ENCODE results near the gene MAGI2. TPM values are rescaled to one million over a fixed set of nuclear protein-coding genes. Genes with fewer than 3 reads are reported as not detected.

Gene MAGI2
- total RNA-seq, 1 donor from 2014 or later = 64.2 TPM

- Mint-ChIP-seq H3K9me3 (ENCODE audit: unreplicated experiment) (no peaks in the 10 kb centered on the region), H3K4me3 (ENCODE audit: unreplicated experiment) (no peak overlapping the region), H3K4me1 (ENCODE audit: low read depth, unreplicated experiment) (peaks cover 3% of the 10 kb centered on the region), H3K27me3 (ENCODE audit: unreplicated experiment) (no peaks in the 10 kb centered on the region), H3K27ac (ENCODE audit: unreplicated experiment) (no peak overlapping the region), H3K36me3 (ENCODE audit: unreplicated experiment) (no peaks in the 10 kb centered on the region)
- no peak for TF ChIP-seq CTCF (IDR thresholded peaks at IDR 0.05; ENCODE audit: partially characterized antibody, unreplicated experiment)
- DNase-seq = no peak
These were observed 649.9 kb downstream of the MAGI2 start for GRCh38 chr7:78803501-78804127.

GRCh38 chr7:78794101-78794500 lies 659.4 kb downstream of the MAGI2 start:
- H3K27me3 Mint-ChIP-seq (ENCODE audit: unreplicated experiment) = no peaks in the 10 kb centered on the region
- no peak for DNase-seq
- no peak overlapping the region for H3K27ac Mint-ChIP-seq (ENCODE audit: unreplicated experiment)
- no peak for TF ChIP-seq CTCF (IDR thresholded peaks at IDR 0.05; ENCODE audit: partially characterized antibody, unreplicated experiment)
- no peak overlapping the region for H3K4me3 Mint-ChIP-seq (ENCODE audit: unreplicated experiment)
- H3K36me3 Mint-ChIP-seq (ENCODE audit: unreplicated experiment) = peaks cover 6% of the 10 kb centered on the region
- no peaks in the 10 kb centered on the region for H3K4me1 Mint-ChIP-seq (ENCODE audit: low read depth, unreplicated experiment)
- peaks cover 2% of the 10 kb centered on the region for H3K9me3 Mint-ChIP-seq (ENCODE audit: unreplicated experiment)

- Mint-ChIP-seq H3K27ac (ENCODE audit: unreplicated experiment) (no peak overlapping the region), H3K9me3 (ENCODE audit: unreplicated experiment) (peaks cover 2% of the 10 kb centered on the region), H3K36me3 (ENCODE audit: unreplicated experiment) (peaks cover 6% of the 10 kb centered on the region), H3K4me1 (ENCODE audit: low read depth, unreplicated experiment) (peaks cover 4% of the 10 kb centered on the region), H3K27me3 (ENCODE audit: unreplicated experiment) (peaks cover 2% of the 10 kb centered on the region), H3K4me3 (ENCODE audit: unreplicated experiment) (no peak overlapping the region)
- no peak for DNase-seq
- no peak for TF ChIP-seq CTCF (IDR thresholded peaks at IDR 0.05; ENCODE audit: partially characterized antibody, unreplicated experiment)
These were observed 660.8 kb downstream of the MAGI2 start for GRCh38 chr7:78792624-78793023.

GRCh38 chr7:78792006-78792405 lies 661.5 kb downstream of the MAGI2 start:
- H3K9me3 Mint-ChIP-seq (ENCODE audit: unreplicated experiment) = peaks cover 2% of the 10 kb centered on the region
- peaks cover 6% of the 10 kb centered on the region for H3K36me3 Mint-ChIP-seq (ENCODE audit: unreplicated experiment)
- H3K4me3 Mint-ChIP-seq (ENCODE audit: unreplicated experiment) = no peak overlapping the region
- peaks cover 2% of the 10 kb centered on the region for H3K27me3 Mint-ChIP-seq (ENCODE audit: unreplicated experiment)
- peaks cover 4% of the 10 kb centered on the region for H3K4me1 Mint-ChIP-seq (ENCODE audit: low read depth, unreplicated experiment)
- no peak for DNase-seq
- no peak for TF ChIP-seq CTCF (IDR thresholded peaks at IDR 0.05; ENCODE audit: partially characterized antibody, unreplicated experiment)
- no peak overlapping the region for H3K27ac Mint-ChIP-seq (ENCODE audit: unreplicated experiment)

GRCh38 chr7:78788464-78788863 lies 665.0 kb downstream of the MAGI2 start:
- peaks cover 2% of the 10 kb centered on the region for H3K27me3 Mint-ChIP-seq (ENCODE audit: unreplicated experiment)
- no peaks in the 10 kb centered on the region for H3K36me3 Mint-ChIP-seq (ENCODE audit: unreplicated experiment)
- no peak for DNase-seq
- H3K4me3 Mint-ChIP-seq (ENCODE audit: unreplicated experiment) = no peak overlapping the region
- H3K27ac Mint-ChIP-seq (ENCODE audit: unreplicated experiment) = no peak overlapping the region
- TF ChIP-seq CTCF (IDR thresholded peaks at IDR 0.05; ENCODE audit: partially characterized antibody, unreplicated experiment) = no peak
- peaks cover 1% of the 10 kb centered on the region for H3K9me3 Mint-ChIP-seq (ENCODE audit: unreplicated experiment)
- H3K4me1 Mint-ChIP-seq (ENCODE audit: low read depth, unreplicated experiment) = peaks cover 6% of the 10 kb centered on the region

Data from glutamatergic neuron (in vitro differentiated cells).